HG02884 (cell line): ENCODE results near the gene KLF11.
"Not testable (repeated sequence)": the region's sequence is repeated elsewhere in the genome, so short reads cannot be mapped to it uniquely, and the experiment has no call there.

ENCODE experiments used
- ATAC-seq: cut with Tn5 transposase; IDR thresholded peaks from one replicate; pipeline ENCODE4 v1.9.1; 2021; ENCODE audit warnings: mild to moderate bottlenecking, moderate library complexity; ENCODE audit not compliant: unreplicated experiment

The KLF11 gene

GRCh38 chr2:10080536-10081304 is 37.4 kb downstream of the KLF11 start:
- ATAC-seq, result no peak

- no peak for ATAC-seq
These were observed 39.7 kb downstream of the KLF11 start for GRCh38 chr2:10083046-10083445.

GRCh38 chr2:10083692-10084211 is 40.4 kb downstream of the KLF11 start:
- no peak for ATAC-seq

GRCh38 chr2:10084223-10084865 is 41.0 kb downstream of the KLF11 start:
- no peak for ATAC-seq

GRCh38 chr2:10085043-10085667 is 41.8 kb downstream of the KLF11 start:
- no peak for ATAC-seq

GRCh38 chr2:10085668-10086059 is 42.3 kb downstream of the KLF11 start:
- ATAC-seq, result no peak

DNA sequence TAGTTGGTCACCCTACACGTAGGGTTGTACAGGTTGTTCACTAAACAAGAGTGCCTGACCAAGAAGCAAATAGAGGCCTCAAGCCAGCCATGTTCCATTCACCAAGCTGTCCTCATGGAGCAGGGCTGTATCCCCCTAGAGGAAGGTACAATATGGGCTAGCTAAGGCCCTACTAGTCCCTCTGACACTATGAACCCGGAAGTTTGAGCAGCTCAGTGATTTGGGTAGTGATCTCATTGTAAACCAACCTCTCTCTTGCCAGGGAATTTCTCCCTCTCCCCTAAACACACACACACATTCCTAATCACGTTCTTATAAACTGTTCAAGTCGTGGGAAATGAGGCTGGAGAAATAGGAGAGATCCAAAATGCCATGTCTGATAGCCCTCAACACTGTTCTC is 43.6 kb downstream of the KLF11 start:
- ATAC-seq, result no peak

DNA sequence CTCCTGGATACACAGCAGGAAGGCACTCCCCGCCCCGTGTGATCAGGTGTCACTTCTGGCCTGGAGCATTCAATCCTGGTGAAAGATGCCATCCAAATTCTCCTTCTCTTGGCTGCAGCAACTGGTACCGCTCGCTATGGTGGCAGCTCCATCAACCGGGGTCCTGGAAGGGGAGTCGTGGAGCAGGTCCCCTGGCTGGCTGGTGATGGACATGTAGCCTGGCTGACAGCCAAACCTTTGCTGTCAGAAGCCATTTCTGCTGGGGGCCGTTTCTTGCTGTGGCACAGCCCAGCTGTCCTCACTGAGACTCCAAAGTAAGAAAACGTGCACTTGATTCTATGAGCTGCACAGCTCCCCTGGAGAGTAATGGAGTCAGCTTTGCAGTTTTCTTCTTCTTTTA is 44.0 kb downstream of the KLF11 start:
- ATAC-seq, result no peak

- ATAC-seq, result no peak
These were observed 46.3 kb downstream of the KLF11 start for GRCh38 chr2:10089565-10090190.

DNA sequence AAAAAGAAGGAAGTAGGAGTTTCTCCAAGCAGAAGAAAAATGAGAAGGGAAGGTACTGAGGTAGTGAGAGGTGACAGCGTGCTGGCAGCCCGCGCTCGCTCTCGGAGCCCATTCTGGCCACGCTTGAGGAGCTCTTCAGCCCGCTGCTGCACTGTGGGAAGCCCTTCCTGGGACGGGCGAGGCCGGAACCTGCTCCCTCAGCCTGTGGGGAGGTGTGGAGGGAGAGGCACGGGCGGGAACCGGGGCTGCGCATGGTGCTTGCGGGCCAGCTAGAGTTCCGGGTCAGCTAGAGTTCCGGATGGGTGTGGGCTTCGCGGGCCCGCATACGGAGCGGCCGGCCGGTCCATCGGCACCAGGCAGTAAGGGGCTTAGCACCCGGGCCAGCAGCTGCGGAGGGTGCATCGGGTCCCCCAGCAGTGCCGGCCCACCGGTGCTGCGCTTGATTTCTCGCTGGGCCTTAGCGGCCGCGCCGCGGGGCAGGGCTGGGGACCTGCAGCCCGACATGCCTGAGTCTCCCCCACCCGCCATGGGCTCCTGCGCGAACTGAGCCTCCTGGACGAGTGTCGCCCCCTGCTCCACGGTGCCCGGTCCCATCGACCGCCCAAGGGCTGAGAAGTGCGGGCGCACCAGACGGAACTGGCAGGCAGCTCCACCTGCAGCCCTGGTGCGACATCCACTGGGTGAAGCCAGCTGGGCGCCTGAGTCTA is 48.0 kb downstream of the KLF11 start:
- no peak for ATAC-seq

DNA sequence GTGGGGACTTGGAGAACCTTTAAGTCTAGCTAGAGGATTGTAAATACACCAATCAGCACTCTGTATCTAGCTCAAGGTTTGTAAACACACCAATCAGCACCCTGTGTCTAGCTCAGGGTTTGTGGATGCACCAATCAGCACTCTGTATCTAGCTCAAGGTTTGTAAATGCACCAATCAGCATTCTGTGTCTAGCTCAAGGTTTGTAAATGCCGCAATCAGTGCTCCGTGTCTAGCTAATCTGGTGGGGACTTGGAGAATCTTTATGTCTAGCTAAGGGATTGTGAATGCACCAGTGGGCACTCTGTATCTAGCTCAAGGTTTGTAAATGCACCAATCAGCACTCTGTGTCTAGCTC is 48.5 kb downstream of the KLF11 start:
- not testable (repeated sequence) for ATAC-seq

- ATAC-seq, result no peak
These were observed 51.0 kb downstream of the KLF11 start for GRCh38 chr2:10094271-10094814.

- no peak for ATAC-seq
These were observed 51.8 kb downstream of the KLF11 start for GRCh38 chr2:10095175-10095574.

DNA sequence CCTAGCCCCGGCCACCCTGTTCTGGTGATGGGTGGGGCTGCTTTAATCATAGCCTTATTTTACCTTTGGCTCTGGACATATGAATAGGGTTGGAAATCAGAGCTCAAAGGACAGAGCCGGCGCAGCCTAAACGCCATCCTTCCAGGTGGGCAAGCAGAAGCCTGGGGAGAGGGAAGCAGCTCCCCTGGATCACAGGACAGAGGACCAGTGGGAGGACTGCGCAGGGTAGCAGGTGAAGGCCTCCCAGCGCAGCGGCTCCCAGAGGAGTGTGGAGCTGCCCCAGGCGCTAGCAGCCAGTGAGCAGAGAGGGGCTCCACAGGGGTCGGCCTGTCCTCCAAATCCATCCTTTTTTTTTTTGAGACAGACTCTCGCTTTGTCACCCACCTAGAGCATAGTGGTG is 53.3 kb downstream of the KLF11 start:
- ATAC-seq, result no peak

DNA sequence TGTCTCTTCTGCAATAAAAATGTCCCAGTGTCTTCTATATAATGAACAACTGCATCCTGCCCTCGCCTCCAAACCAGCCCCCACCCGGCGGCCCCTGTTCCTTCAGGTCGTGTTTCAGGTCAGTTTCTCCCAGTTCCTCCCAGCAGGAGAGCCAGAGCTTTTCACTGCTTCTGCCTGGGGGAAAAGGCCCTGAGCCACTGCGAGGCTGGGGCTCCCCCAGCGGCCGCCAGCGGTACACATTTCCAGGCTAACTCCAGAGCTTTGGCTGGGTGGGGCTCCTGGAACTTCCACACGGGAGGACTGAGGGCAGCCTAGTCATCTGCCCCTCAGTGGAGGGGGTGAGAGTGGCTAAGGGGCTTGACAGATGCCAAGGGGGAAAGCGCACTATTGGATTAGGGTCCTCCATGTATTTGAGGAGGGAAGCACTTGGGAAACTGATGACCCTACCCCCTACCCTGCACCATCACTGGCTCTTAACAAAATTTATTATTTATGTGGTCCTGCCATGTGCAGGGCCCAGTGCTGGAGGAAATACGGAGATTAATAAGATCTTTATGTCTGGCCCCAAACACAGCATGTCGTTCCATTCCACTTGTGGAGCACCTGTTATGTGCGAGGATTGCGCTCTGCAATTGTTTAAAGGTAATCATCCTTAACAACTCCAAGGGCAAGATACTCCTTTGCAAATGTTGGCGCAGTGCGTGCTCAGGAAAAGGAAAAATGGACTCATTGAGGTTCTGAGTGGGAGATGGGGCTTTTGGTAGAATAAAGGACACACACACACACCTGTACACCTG is 54.2 kb downstream of the KLF11 start:
- ATAC-seq, result no peak

DNA sequence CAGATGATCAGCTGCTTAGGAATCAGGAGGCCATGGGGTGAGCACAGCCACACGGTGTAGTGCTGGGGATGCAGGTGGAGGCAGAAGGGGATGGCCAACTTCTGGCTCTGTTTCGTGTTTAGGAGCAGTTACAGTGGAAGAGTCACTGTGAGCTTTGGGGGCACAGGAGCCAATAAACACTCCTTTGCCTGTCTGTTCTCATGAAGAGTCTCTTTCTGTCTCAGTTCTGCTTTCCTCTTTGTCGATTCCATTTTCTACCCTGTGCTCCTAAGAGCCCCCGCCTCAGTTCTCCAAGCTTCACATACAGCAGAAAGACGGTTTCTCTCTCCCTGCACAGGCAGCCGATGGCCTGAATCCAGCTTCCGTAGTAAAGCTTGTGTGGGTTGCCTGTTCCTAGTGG is 58.1 kb downstream of the KLF11 start:
- no peak for ATAC-seq

GRCh38 chr2:10103179-10103578 is 59.8 kb downstream of the KLF11 start:
- ATAC-seq, result no peak
